Hypothalamus (tissue), 51 donors: ENCODE results near the gene MSRB2.
"Not testable (repeated sequence)": the region's sequence is repeated elsewhere in the genome, so short reads cannot be mapped to it uniquely, and the experiment has no call there.

Source experiments
- DNase-seq, 51 donors: peaks; one replicate each; lab custom pipeline; 2025; lab: John Stamatoyannopoulos, UW

MSRB2 gene

DNA sequence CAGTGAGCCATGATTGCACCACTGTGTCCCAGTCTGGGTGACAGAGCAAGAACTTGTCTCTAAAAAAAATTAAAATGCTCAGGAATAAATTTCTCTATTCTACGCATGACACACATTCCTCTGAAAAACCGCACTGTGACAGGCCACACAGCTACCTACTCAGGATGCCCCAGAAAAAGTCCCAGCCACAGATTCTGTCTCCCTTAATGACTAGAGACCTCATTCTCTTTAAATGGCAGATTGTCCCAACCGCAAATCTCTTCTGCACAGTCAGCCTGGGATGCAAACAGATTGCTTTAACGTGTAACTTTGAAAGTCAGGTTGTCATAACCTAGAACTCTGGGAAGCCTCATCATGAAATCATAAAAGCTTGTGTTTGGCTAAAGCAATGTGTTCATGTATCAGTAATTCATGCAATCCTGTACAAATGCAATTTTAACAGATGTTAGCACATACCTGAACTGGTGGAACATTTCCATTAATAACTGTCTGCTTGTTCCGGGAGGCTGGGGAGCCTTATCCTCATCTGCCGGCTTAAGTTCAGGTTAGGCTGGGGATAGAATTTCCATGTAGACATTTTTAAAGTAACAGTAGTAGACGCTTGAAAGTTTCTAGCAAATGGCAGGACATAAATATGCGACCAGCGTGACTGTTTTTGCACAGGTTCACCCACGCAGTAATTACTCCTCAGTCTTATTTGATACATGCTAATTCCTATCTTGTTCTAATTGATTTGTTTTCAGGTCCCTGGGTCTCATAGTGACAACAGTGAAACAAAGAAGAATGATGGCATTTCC is 26.2 kb upstream of the MSRB2 start:
- DNase-seq: no peak

DNA sequence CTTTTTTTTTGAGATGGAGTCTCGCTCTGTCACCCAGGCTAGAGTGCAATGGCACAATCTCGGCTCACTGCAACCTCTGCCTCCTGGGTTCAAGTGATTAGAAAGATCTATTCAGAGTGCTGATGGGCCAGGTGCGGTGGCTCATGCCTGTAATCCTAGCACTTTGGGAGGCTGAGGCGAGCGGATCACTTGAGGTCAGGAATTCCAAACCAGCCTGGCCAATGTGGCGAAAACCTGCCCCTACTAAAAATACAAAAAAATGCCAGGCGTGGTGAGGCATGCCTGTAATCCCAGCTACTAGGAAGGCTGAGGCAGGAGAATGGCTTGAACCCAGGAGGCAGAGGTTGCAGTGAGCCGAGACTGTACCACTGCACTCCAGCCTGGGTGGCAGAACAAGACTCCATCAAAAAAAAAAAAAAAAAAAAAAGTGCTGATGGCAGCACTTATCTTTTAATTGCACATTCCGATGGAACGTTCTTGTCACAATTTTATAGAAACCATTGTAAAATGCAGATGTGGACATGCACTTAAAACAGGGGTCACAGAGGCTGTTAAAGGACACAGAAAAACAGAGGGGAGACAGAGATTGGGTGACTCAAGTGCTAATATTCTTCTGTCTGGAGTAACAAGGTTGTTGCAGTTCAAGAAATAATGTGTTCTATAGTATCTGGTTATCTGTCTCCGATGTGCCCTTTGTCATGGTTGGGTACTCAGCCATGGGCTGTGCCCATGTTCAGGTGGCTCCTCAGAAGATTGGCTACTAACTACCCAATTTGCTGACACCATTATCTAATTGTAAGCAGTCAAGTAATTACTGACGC is 25.1 kb upstream of the MSRB2 start:
- DNase-seq: not testable (repeated sequence)

- no peak for DNase-seq
These were observed 24.5 kb upstream of the MSRB2 start for GRCh38 chr10:23070913-23071218.

DNA sequence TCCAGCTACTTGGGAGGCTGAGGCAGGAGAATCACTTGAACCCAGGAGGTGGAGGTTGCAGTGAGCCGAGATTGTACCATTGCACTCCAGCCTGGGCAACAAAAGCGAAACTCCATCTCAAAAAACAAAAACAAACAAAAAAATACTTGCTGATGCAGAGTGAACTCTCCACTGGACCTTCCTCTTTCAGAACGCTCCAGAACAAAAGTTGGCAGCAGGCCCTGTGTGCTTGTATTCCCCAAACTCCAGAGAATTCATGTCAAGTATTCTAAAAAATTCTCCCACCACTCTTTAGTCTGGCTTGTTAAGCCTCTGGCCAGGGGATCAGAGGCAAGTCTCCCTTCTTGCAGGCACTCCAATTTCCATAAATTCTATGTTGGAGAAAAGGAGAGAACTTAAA is 22.8 kb upstream of the MSRB2 start:
- peak in 1 of 51 donors; percentile 5 for DNase-seq

GRCh38 chr10:23073527-23073926 is 21.9 kb upstream of the MSRB2 start:
- DNase-seq: no peak

- DNase-seq: no peak
These were observed 19.7 kb upstream of the MSRB2 start for GRCh38 chr10:23075672-23076071.

DNA sequence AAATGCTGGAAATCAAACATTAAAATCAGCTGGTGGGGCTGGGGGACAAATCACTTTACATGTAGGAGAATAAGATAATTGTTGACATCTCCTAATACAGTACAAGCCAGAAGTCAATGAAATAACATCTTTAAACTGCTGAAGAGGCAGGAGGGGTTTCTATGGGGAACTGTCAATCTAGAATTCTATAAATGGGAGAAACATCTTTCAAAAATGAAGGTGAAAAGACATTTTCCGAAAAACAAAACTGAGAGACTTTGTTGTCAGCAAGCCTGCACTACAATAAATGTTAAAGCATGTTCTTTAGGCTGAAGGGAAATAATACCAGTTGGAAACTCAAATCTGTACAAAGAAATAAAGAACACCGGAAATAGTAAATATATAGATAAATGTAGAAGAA is 17.3 kb upstream of the MSRB2 start:
- DNase-seq: no peak

- DNase-seq: no peak
These were observed 15.7 kb upstream of the MSRB2 start for GRCh38 chr10:23079700-23080099.

- no peak for DNase-seq
These were observed 15.1 kb upstream of the MSRB2 start for GRCh38 chr10:23080262-23080661.

DNA sequence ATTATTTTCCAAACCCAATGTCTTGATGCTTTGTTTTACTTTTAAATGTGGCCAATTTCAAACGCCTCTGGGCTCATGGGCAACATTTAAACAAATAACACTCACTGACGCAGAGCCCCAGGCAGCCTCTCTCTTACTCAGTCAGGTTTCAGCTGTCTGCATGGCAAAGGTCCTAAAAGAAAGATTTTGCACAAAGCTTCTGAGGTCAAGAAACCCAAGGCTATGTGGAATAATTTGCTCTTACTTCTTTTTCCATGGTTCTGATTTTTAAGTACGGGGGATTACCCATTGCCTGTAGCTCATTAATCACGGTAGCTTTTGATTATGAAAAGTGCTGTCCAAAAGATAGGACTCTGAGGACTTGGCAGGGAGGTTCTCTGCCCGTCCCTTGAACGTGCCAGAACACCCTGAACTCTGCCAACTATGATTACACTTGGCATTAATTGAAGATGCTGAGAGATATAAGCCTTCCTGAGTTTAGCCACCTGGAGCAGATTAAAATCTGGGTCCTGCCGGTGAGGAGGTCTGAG is 14.1 kb upstream of the MSRB2 start:
- peak in 3 of 51 donors; percentile 5 to 12 (median 8) for DNase-seq

- no peak for DNase-seq
These were observed 13.5 kb upstream of the MSRB2 start for GRCh38 chr10:23081891-23082290.

DNA sequence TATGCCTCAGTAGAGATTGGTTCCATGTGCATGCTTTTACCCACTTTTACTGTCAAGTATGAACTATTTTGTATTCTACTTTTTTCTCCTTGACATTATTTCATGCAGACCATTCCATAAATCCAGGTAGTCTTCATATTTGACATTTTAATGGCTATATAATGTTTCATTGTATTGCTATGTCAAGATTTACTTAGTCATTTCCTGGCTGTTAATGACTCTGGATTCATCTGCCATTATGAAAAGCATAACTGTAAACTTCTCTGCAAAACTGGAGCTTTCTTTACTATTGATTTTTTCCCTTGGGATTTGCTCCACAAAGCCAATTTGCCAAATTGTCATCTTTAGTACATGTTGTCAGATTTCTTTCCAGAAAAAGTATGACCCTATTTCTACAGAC is 6.8 kb upstream of the MSRB2 start:
- no peak for DNase-seq

DNA sequence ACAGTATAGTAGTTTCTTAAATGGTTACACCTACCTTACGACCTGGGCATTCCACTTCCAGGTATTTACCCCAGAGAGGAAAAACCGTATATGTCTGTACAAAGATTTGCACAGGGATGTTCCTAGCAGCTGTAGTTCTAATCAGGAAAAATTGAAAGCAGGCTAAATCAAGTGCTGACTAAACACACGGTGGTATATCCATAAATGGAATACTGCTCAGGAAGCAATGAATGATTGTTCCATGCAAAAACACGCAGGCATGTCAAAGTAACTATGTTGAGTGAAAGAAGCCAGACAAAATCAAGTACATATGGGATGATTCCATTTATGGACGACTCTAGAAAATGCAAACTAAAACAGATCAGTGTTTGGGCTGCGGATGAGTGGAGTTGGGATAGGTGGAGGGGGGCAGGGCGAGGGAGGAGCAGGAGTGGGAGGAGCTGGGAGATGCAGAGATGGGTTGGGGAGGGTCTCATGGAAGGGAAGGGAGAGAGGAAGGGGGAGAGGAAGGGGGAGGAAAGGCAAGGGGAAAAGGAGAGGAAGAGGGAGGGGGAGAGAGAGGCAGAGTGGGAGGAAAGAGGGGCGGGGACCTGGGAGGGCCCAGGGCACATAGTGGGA is 484 bp upstream of the MSRB2 start:
- DNase-seq: peak in 1 of 51 donors; percentile 57

DNA sequence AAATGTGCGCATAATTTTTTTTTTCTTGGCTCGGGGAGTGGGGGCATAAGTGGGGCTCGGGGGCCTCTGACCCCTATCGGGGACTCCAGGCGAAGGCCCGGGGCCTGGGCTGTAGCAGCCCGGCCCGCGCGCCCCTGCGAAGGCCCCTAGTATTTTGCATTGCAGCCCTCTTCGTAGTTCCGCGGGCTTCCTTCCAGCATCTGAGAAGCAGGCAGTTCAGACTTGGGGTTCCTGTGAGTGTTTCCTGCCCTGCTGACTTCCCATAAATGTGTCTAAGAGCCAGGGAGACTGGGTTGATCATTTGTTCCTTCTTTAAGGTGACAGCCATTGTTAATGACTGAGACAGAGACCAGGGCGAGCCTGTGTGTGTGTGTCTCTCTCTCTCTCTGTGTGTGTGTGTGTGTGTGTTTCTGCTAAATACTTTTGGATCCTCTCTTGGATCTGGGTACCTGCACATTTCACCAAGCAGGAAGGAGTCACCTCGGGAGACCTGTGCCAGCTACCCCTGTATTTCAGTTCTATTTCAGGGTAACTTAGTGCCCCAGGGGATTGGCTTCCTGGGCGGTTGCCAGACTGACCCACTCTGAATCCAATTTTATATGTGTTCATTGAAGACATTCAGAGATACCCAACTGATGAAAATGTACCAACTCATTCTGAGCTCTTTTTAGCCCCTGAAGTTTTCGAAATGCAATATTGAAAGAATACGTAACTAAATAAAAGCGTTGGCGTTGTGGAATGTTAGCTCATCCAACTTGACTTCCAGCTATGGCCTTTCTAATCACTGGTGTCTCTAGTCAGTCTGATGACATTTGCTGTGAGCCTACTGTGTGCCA is 805 bp downstream of the MSRB2 start:
- DNase-seq: peak in 20 of 51 donors; percentile 9 to 51 (median 27)

DNA sequence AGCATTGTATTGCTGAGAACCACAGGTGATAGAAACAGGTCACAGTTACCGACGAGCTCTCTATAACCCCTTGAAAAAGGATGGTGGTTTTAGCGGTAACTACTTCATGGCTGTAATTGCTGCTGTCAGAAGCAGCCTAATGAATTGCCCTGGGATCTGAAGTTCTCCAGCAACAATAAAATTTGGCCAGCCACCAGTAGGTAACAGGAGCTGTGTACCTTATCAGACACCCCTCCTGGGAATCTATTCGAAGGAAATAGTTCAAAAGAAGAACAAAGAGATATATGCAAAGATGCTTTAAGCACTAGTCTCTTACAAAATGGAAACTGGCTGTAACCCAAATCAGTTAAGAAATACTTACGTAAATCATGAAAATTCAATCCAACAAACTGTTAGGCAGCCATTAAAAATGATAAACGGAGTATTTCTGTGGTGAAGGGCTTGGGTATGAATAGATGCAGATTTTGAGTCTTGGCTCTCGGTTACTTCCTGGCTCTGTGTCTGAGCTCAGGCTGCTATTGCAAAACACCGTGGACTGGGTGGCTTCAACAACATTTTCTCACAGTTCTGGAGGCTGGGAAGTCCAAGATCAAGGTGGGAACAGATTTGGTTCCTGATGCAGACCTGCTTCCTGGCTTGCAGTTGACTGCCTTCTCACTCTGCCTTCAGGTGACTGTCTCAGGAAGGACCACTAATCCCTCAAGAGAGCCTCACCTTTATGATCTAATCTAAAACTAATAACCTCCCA is 1.6 kb downstream of the MSRB2 start:
- DNase-seq: no peak

- no peak for DNase-seq
These were observed 3.7 kb downstream of the MSRB2 start for GRCh38 chr10:23099079-23099478.

- no peak for DNase-seq
These were observed 4.4 kb downstream of the MSRB2 start for GRCh38 chr10:23099816-23100215.

GRCh38 chr10:23100331-23101030 is 5.1 kb downstream of the MSRB2 start:
- DNase-seq: no peak
